DOHH2 (cell line): ENCODE results near the gene GDF10.

Experiments used
- EZH2phosphoT487 ChIP-seq: fragments of 200-600 bp; sonication (generic); IDR thresholded peaks from 2 replicates; pipeline ENCODE4 v1.6.1; 2017; ENCODE audit warnings: borderline replicate concordance, mild to moderate bottlenecking, antibody characterized with exemption, low read length, moderate library complexity, mixed read lengths
- TF ChIP-seq, protein P1 (sequence below): fragments of 200-600 bp; sonication (generic); IDR thresholded peaks from one replicate; pipeline ENCODE4 v1.5.1; 2014; ENCODE audit warnings: antibody characterized with exemption, mild to moderate bottlenecking, low read depth, low read length; ENCODE audit not compliant: poor library complexity, severe bottlenecking

DNA sequence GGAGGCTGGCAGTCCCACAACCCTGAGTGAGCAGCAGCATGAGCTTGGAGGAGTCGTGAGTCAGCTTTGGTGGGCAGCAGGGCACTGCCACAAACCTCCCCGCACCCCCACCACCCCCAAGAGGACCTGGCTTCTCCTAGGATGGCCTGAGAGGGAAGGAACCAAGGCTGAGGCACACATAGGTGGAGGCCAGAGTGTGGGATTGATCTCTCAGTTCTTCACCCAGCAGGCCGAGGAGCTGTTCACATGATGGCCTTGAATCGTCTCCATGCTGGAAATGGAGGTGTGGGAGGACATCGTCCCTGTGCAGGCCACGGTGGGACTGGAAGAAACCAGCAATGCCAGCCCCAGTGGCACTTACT lies 17.4 kb upstream of the GDF10 start:
- TF ChIP-seq, protein P1, sequence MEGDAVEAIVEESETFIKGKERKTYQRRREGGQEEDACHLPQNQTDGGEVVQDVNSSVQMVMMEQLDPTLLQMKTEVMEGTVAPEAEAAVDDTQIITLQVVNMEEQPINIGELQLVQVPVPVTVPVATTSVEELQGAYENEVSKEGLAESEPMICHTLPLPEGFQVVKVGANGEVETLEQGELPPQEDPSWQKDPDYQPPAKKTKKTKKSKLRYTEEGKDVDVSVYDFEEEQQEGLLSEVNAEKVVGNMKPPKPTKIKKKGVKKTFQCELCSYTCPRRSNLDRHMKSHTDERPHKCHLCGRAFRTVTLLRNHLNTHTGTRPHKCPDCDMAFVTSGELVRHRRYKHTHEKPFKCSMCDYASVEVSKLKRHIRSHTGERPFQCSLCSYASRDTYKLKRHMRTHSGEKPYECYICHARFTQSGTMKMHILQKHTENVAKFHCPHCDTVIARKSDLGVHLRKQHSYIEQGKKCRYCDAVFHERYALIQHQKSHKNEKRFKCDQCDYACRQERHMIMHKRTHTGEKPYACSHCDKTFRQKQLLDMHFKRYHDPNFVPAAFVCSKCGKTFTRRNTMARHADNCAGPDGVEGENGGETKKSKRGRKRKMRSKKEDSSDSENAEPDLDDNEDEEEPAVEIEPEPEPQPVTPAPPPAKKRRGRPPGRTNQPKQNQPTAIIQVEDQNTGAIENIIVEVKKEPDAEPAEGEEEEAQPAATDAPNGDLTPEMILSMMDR = no peak
- TF ChIP-seq EZH2phosphoT487 = no peak
